Transverse colon (tissue), 4 donors: ENCODE data around the gene ACD. TPM values are rescaled to one million over a fixed set of nuclear protein-coding genes. Genes with fewer than 3 reads are reported as not detected.

ENCODE experiments used
- DNase-seq: peaks from one replicate; pipeline ENCODE4 v3.0.0-alpha.2; 2019
- H3K27ac ChIP-seq, 4 donors: fragments of 200-600 bp; sonication (generic); 2 replicates each; pipeline ENCODE4 v1.5.1; 2016 to 2018; ENCODE audit warnings: inconsistent platforms in 4 of 4
- H3K27me3 ChIP-seq: fragments of 200-600 bp; sonication (generic); 2 replicates; pipeline ENCODE4 v1.5.1; 2017; ENCODE audit warnings: inconsistent platforms
- H3K36me3 ChIP-seq, 4 donors: fragments of 200-600 bp; sonication (generic); 2 replicates each; pipeline ENCODE4 v1.5.1; 2017 to 2019; ENCODE audit warnings: inconsistent platforms in 4 of 4
- H3K4me1 ChIP-seq, 4 donors: fragments of 200-600 bp; sonication (generic); 2 replicates each; pipeline ENCODE4 v1.5.1; 2017 to 2020; ENCODE audit warnings: inconsistent platforms in 4 of 4
- H3K4me3 ChIP-seq, 4 donors: fragments of 200-600 bp; sonication (generic); 1 replicate in 1 of 4; 2 replicates in 3 of 4; pipeline versions ENCODE4 v1.5.1 to v1.6.1; 2017 to 2019; ENCODE audit warnings: inconsistent platforms in 4 of 4
- H3K9me3 ChIP-seq, 2 donors: fragments of 200-600 bp; sonication (generic); 2 replicates each; pipeline ENCODE4 v1.5.1; 2017 to 2019; ENCODE audit warnings: inconsistent platforms in 2 of 2
- CTCF ChIP-seq, 5 experiments: fragments of 200-600 bp in 3 of 5; fragments of 450-650 bp in 2 of 5; sonication (generic) in 3 of 5; IDR thresholded peaks; 1 replicate in 2 of 5; 2 replicates in 3 of 5; pipeline ENCODE4 v1.5.1; 2016 to 2017; ENCODE audit warnings: antibody characterized with exemption in 5 of 5, inconsistent platforms in 3 of 5, mild to moderate bottlenecking in 2 of 5, moderate library complexity in 1 of 5
- EP300 ChIP-seq: sonication (generic); formaldehyde crosslinking; IDR thresholded peaks from one replicate; pipeline ENCODE4 v1.6.1; 2017; ENCODE audit warnings: antibody characterized with exemption, low read depth
- POLR2A ChIP-seq: fragments of 450-650 bp; IDR thresholded peaks from one replicate; pipeline ENCODE4 v1.6.1; 2016; ENCODE audit warnings: antibody characterized with exemption, mild to moderate bottlenecking, moderate library complexity
- POLR2AphosphoS5 ChIP-seq, 3 donors: sonication (generic); formaldehyde crosslinking; IDR thresholded peaks; one replicate each; pipeline ENCODE4 v1.6.1; 2016; ENCODE audit warnings: antibody characterized with exemption in 3 of 3
- WGBS, 2 donors: methylation state at CpG; one replicate each; pipeline ENCODE4 v1.1.5; 2018; ENCODE audit warnings: low coverage in 1 of 2; 5-methylcytosine and 5-hydroxymethylcytosine counted together
- in situ Hi-C, 4 donors: fragments of 200-750 bp; cut with MboI; loops; one replicate each; pipeline versions ENCODE4 v1.15.0 to v1.15.1; 2017; ENCODE audit warnings: low sequenced_read_pairs in 3 of 4, low pct_ligation_motif_present in 1 of 4, low pct_unique_long_range_greater_than_20kb in 1 of 4
- intact Hi-C: fragments of 100-400 bp; cut with DNase I; formaldehyde crosslinking; loops from one replicate; pipeline ENCODE4 v1.15.1; 2023; ENCODE audit warnings: low total_unique reads
- total RNA-seq, 4 donors: library from RNA; depleted of rRNA; stranded (reverse); fragments of >200 nt; gene quantifications; one replicate each; pipeline ENCODE4 v1.1.0, GENCODE V29; 2016

ACD gene
- total RNA-seq, 4 donors from 2014 or later, result 2.0 to 76.3 (median 15.7) TPM

GRCh38 chr16:67707210-67707609, 47.1 kb upstream of the ACD start:
- H3K27ac ChIP-seq, result no peak overlapping the region
- no peak overlapping the region for H3K4me3 ChIP-seq
- no peaks in the 10 kb centered on the region for H3K36me3 ChIP-seq
- peaks cover 0 to 5% (median 0%) of the 10 kb centered on the region in 4 donors for H3K4me1 ChIP-seq
- intact Hi-C loops (no loop called here), in situ Hi-C loops (no loop called here)
- H3K9me3 ChIP-seq, result no peaks in the 10 kb centered on the region
- 96 to 100% methylated on average over 4 of the region's 4 CpGs for WGBS, 2 donors
- DNase-seq, result no peak
- TF ChIP-seq EP300, result no peak
- H3K27me3 ChIP-seq, result no peaks in the 10 kb centered on the region

GRCh38 chr16:67704110-67704509, 44.0 kb upstream of the ACD start:
- in situ Hi-C loops (no loop called here), intact Hi-C loops (no loop called here)
- H3K36me3 ChIP-seq, result peaks cover 0 to 9% (median 0%) of the 10 kb centered on the region in 4 donors
- no peak for DNase-seq
- no peak for TF ChIP-seq POLR2A
- TF ChIP-seq EP300, result no peak
- TF ChIP-seq CTCF (IDR thresholded peaks at IDR 0.05), result no peak
- TF ChIP-seq POLR2AphosphoS5 (IDR thresholded peaks at IDR 0.05), result no peak
- H3K27me3 ChIP-seq, result no peaks in the 10 kb centered on the region
- no peak overlapping the region for H3K4me3 ChIP-seq
- no peaks in the 10 kb centered on the region for H3K4me1 ChIP-seq
- no peak overlapping the region for H3K27ac ChIP-seq
- H3K9me3 ChIP-seq, result no peaks in the 10 kb centered on the region
- WGBS, 2 donors, result 78 to 83% methylated on average over 5 of the region's 5 CpGs

- H3K27ac ChIP-seq, result no peak overlapping the region
- no peaks in the 10 kb centered on the region for H3K9me3 ChIP-seq
Observed at GRCh38 chr16:67703626-67704025, 43.6 kb upstream of the ACD start.

GRCh38 chr16:67702130-67702529, 42.1 kb upstream of the ACD start:
- intact Hi-C loops, result no loop called here
- no peak for DNase-seq

More at GRCh38 chr16:67703626-67704025, 43.6 kb upstream of the ACD start:
- no peak for DNase-seq
- intact Hi-C loops, result no loop called here
- peaks cover 0 to 11% (median 0%) of the 10 kb centered on the region in 4 donors for H3K36me3 ChIP-seq
- 66 to 100% methylated on average over 1 to 2 of the region's 2 CpGs for WGBS, 2 donors
- H3K4me1 ChIP-seq, result peaks cover 0 to 3% (median under 1%) of the 10 kb centered on the region in 4 donors
- no peaks in the 10 kb centered on the region for H3K27me3 ChIP-seq
- TF ChIP-seq POLR2A, result no peak
- no peak for TF ChIP-seq POLR2AphosphoS5 (IDR thresholded peaks at IDR 0.05)
- no peak for TF ChIP-seq EP300
- no peak for TF ChIP-seq CTCF (IDR thresholded peaks at IDR 0.05)
- no peak overlapping the region for H3K4me3 ChIP-seq
- in situ Hi-C loops, result no loop called here

More at GRCh38 chr16:67702130-67702529, 42.1 kb upstream of the ACD start:
- WGBS, 2 donors, result 94 to 100% methylated on average over 4 of the region's 4 CpGs
- TF ChIP-seq CTCF (IDR thresholded peaks at IDR 0.05) (no peak), POLR2AphosphoS5 (IDR thresholded peaks at IDR 0.05) (no peak), EP300 (no peak), POLR2A (no peak)
- in situ Hi-C loops, result no loop called here
- no peaks in the 10 kb centered on the region for H3K9me3 ChIP-seq
- H3K4me1 ChIP-seq, result peaks cover 0 to 15% (median 4%) of the 10 kb centered on the region in 4 donors
- H3K4me3 ChIP-seq, result no peak overlapping the region
- peaks cover 0 to 11% (median 0%) of the 10 kb centered on the region in 4 donors for H3K36me3 ChIP-seq
- H3K27me3 ChIP-seq, result no peaks in the 10 kb centered on the region
- no peak overlapping the region for H3K27ac ChIP-seq
